SH-SY5Y (cell line): ENCODE measurements around the gene SHQ1.

Source experiments
- GATA2 ChIP-seq: IDR thresholded peaks from 2 replicates; pipeline ENCODE4 v1.6.1; 2011; ENCODE audit warnings: mild to moderate bottlenecking, low read depth, low read length
- GATA3 ChIP-seq: IDR thresholded peaks from 2 replicates; pipeline ENCODE4 v1.6.1; 2011; ENCODE audit warnings: low read depth, mild to moderate bottlenecking, low read length, moderate library complexity

- TF ChIP-seq GATA3 (no peak), GATA2 (no peak)
Observed at GRCh38 chr3:72812201-72812600, 36.0 kb downstream of the SHQ1 start.
